ENCODE measurements around the gene TOMM5. TPM values are rescaled to one million over a fixed set of nuclear protein-coding genes. Genes with fewer than 3 reads are reported as not detected.
"Not testable (repeated sequence)": the region's sequence is repeated elsewhere in the genome, so short reads cannot be mapped to it uniquely, and the experiment has no call there.

The TOMM5 gene
- total RNA-seq, 4 donors from 2014 or later: 14.3 to 70.3 (median 63.1) TPM

- no peak overlapping the region for H3K4me3 ChIP-seq
- peak; percentile 88 for DNase-seq
- H3K36me3 ChIP-seq: no peaks in the 10 kb centered on the region
- in situ Hi-C loops (cut with MboI; ENCODE audit: low pct_ligation_motif_present in 1 of 4, low pct_unique_long_range_greater_than_20kb in 1 of 4, low sequenced_read_pairs in 3 of 4): no loop called here
- no peak for TF ChIP-seq EP300 (IDR thresholded peaks at IDR 0.05; ENCODE audit: low read depth)
- peak in 2 of 3 donors; percentile 57 to 70 for TF ChIP-seq POLR2AphosphoS5 (IDR thresholded peaks at IDR 0.05)
- no peak for TF ChIP-seq CTCF (IDR thresholded peaks at IDR 0.05)
- intact Hi-C loops (cut with DNase I; ENCODE audit: low total_unique reads): no loop called here
- 43 to 68% methylated on average over 5 of the region's 5 CpGs for WGBS, 2 donors (ENCODE audit: low coverage in 1 of 2)
- peaks cover 0 to 10% (median 3%) of the 10 kb centered on the region in 4 donors for H3K4me1 ChIP-seq
- no peaks in the 10 kb centered on the region for H3K9me3 ChIP-seq
- peak overlapping the region in 2 of 4 donors; percentile 42 to 46 for H3K27ac ChIP-seq
- no peaks in the 10 kb centered on the region for H3K27me3 ChIP-seq
These were observed 10.4 kb upstream of the TOMM5 start for GRCh38 chr9:37602817-37603216.

- H3K4me1 ChIP-seq; intact Hi-C loops (cut with DNase I; ENCODE audit: low total_unique reads); H3K27me3 ChIP-seq; H3K9me3 ChIP-seq; H3K36me3 ChIP-seq; H3K4me3 ChIP-seq; DNase-seq; in situ Hi-C loops (cut with MboI; ENCODE audit: low pct_ligation_motif_present in 1 of 4, low pct_unique_long_range_greater_than_20kb in 1 of 4, low sequenced_read_pairs in 3 of 4); H3K27ac ChIP-seq: not testable (repeated sequence)
- 94 to 100% methylated on average over 2 to 4 of the region's 4 CpGs for WGBS, 2 donors (ENCODE audit: low coverage in 1 of 2)
These were observed 9.7 kb upstream of the TOMM5 start for GRCh38 chr9:37602061-37602460.

GRCh38 chr9:37596504-37596903, 4.1 kb upstream of the TOMM5 start:
- intact Hi-C loops (cut with DNase I; ENCODE audit: low total_unique reads) (no loop called here), in situ Hi-C loops (cut with MboI; ENCODE audit: low pct_ligation_motif_present in 1 of 4, low pct_unique_long_range_greater_than_20kb in 1 of 4, low sequenced_read_pairs in 3 of 4) (loop anchor here in 3 of 4 donors (10.0 to 25.0 kb wide), 6 partner anchors 112 to 466 kb away; partner anchors contain the start of genes POLR1E (in 2 of the 3), SLC25A51 (in 2 of the 3), EXOSC3 (in 1 of the 3) and SHB (in 1 of the 3))
- no peak overlapping the region for H3K4me3 ChIP-seq
- no peaks in the 10 kb centered on the region for H3K9me3 ChIP-seq
- H3K36me3 ChIP-seq: no peaks in the 10 kb centered on the region
- TF ChIP-seq CTCF (IDR thresholded peaks at IDR 0.05) (no peak), EP300 (IDR thresholded peaks at IDR 0.05; ENCODE audit: low read depth) (no peak), POLR2AphosphoS5 (IDR thresholded peaks at IDR 0.05) (no peak), POLR2A (IDR thresholded peaks at IDR 0.05) (no peak)
- no peak overlapping the region for H3K27ac ChIP-seq
- WGBS, 2 donors (ENCODE audit: low coverage in 1 of 2): 66 to 79% methylated on average over 2 of the region's 2 CpGs
- H3K27me3 ChIP-seq: no peaks in the 10 kb centered on the region
- peaks cover 6 to 18% (median 8%) of the 10 kb centered on the region in 4 donors for H3K4me1 ChIP-seq
- no peak for DNase-seq

- H3K36me3 ChIP-seq: peaks cover 0 to under 1% (median 0%) of the 10 kb centered on the region in 4 donors
- H3K27me3 ChIP-seq: no peaks in the 10 kb centered on the region
- peak overlapping the region in 2 of 4 donors; percentile 22 to 35 for H3K4me3 ChIP-seq
- no peak for TF ChIP-seq POLR2A (IDR thresholded peaks at IDR 0.05)
- TF ChIP-seq EP300 (IDR thresholded peaks at IDR 0.05; ENCODE audit: low read depth): no peak
- no peak for TF ChIP-seq POLR2AphosphoS5 (IDR thresholded peaks at IDR 0.05)
- no peak for TF ChIP-seq CTCF (IDR thresholded peaks at IDR 0.05)
- intact Hi-C loops (cut with DNase I; ENCODE audit: low total_unique reads) (no loop called here), in situ Hi-C loops (cut with MboI; ENCODE audit: low pct_ligation_motif_present in 1 of 4, low pct_unique_long_range_greater_than_20kb in 1 of 4, low sequenced_read_pairs in 3 of 4) (loop anchor here in 3 of 4 donors (10.0 to 25.0 kb wide), 6 partner anchors 109 to 468 kb away; partner anchors contain the start of genes POLR1E (in 2 of the 3), SLC25A51 (in 2 of the 3), EXOSC3 (in 1 of the 3) and SHB (in 1 of the 3))
- no peak for DNase-seq
- H3K9me3 ChIP-seq: no peaks in the 10 kb centered on the region
- WGBS, 2 donors (ENCODE audit: low coverage in 1 of 2): 78 to 79% methylated on average over 5 to 6 of the region's 6 CpGs
- peaks cover 19 to 40% (median 25%) of the 10 kb centered on the region in 4 donors for H3K4me1 ChIP-seq
- H3K27ac ChIP-seq: peak overlapping the region in 3 of 4 donors; percentile 14 to 65 (median 40)
These were observed 1.6 kb upstream of the TOMM5 start for GRCh38 chr9:37593883-37594448.
